Gastroesophageal sphincter (tissue), 4 donors: ENCODE data around the gene ZNF236. TPM values are rescaled to one million over a fixed set of nuclear protein-coding genes. Genes with fewer than 3 reads are reported as not detected.

Experiments
- ATAC-seq: fragments of 150-250 bp; one replicate; pipeline ENCODE4 v1.9.1; 2016; ENCODE audit warnings: mild to moderate bottlenecking, moderate library complexity
- H3K27ac ChIP-seq, 4 donors: fragments of 200-600 bp; sonication (generic) in 3 of 4; 1 replicate in 3 of 4; 2 replicates in 1 of 4; pipeline ENCODE4 v1.5.1; 2016 to 2019
- H3K27me3 ChIP-seq: fragments of 200-600 bp; sonication (generic); one replicate; pipeline ENCODE4 v1.5.1; 2019
- H3K36me3 ChIP-seq, 2 donors: fragments of 200-600 bp; sonication (generic); one replicate each; pipeline ENCODE4 v1.5.1; 2019; ENCODE audit warnings: control low read depth in 1 of 2
- H3K4me1 ChIP-seq, 3 donors: fragments of 200-600 bp; sonication (generic); 1 replicate in 2 of 3; 2 replicates in 1 of 3; pipeline ENCODE4 v1.5.1; 2016 to 2019; ENCODE audit warnings: control low read depth in 2 of 3
- H3K4me3 ChIP-seq, 2 donors: fragments of 200-600 bp; sonication (generic); one replicate each; pipeline ENCODE4 v1.5.1; 2019; ENCODE audit warnings: mild to moderate bottlenecking in 1 of 2, moderate library complexity in 1 of 2
- H3K9me3 ChIP-seq, 3 donors: fragments of 200-600 bp; sonication (generic); one replicate each; pipeline ENCODE4 v1.5.1; 2017 to 2019; ENCODE audit warnings: control low read depth in 2 of 3
- CTCF ChIP-seq, 4 experiments: fragments of 200-600 bp in 2 of 4; fragments of 450-650 bp in 2 of 4; sonication (generic) in 1 of 4; IDR thresholded peaks; one replicate each; pipeline ENCODE4 v1.5.1; 2017 to 2019; ENCODE audit warnings: antibody characterized with exemption in 4 of 4, mild to moderate bottlenecking in 2 of 4, moderate library complexity in 2 of 4
- EP300 ChIP-seq: sonication (generic); formaldehyde crosslinking; IDR thresholded peaks from one replicate; pipeline ENCODE4 v1.6.1; 2017; ENCODE audit warnings: antibody characterized with exemption, mild to moderate bottlenecking
- POLR2A ChIP-seq, 2 donors: fragments of 450-650 bp; IDR thresholded peaks; one replicate each; pipeline ENCODE4 v1.6.1; 2017; ENCODE audit warnings: antibody characterized with exemption in 2 of 2, mild to moderate bottlenecking in 2 of 2, moderate library complexity in 1 of 2
- POLR2AphosphoS5 ChIP-seq: sonication (generic); formaldehyde crosslinking; IDR thresholded peaks from one replicate; pipeline ENCODE4 v1.6.1; 2017; ENCODE audit warnings: antibody characterized with exemption
- WGBS, 2 donors: methylation state at CpG; one replicate each; pipeline ENCODE4 v1.1.5; 2018; ENCODE audit warnings: low coverage in 1 of 2; 5-methylcytosine and 5-hydroxymethylcytosine counted together
- total RNA-seq, 4 donors: library from RNA; depleted of rRNA; stranded (reverse); fragments of >200 nt; gene quantifications; one replicate each; pipeline ENCODE4 v1.1.0, GENCODE V29; 2016

Gene ZNF236
- total RNA-seq, 4 donors from 2014 or later: 8.5 to 26.8 (median 16.8) TPM

GRCh38 chr18:76967721-76968472 is 145.5 kb downstream of the ZNF236 start:
- Histone ChIP-seq H3K4me1 (peaks cover 0 to 6% (median 0%) of the 10 kb centered on the region in 3 donors), H3K36me3 (peaks cover 0 to 37% of the 10 kb centered on the region in 2 donors), H3K4me3 (no peak overlapping the region), H3K27me3 (no peaks in the 10 kb centered on the region), H3K9me3 (no peaks in the 10 kb centered on the region), H3K27ac (no peak overlapping the region)
- ATAC-seq: no peak
- WGBS, 2 donors: 62 to 65% methylated on average over 14 of the region's 17 CpGs
- no peak for TF ChIP-seq EP300
- TF ChIP-seq POLR2AphosphoS5: no peak
- TF ChIP-seq CTCF (IDR thresholded peaks at IDR 0.05): no peak
- no peak for TF ChIP-seq POLR2A (IDR thresholded peaks at IDR 0.05)

- H3K36me3 ChIP-seq: peaks cover 0 to 39% of the 10 kb centered on the region in 2 donors
- no peaks in the 10 kb centered on the region for H3K27me3 ChIP-seq
- H3K9me3 ChIP-seq: no peaks in the 10 kb centered on the region
- H3K4me1 ChIP-seq: peaks cover 0 to 11% (median 0%) of the 10 kb centered on the region in 3 donors
- no peak for ATAC-seq
- H3K4me3 ChIP-seq: no peak overlapping the region
- TF ChIP-seq CTCF (IDR thresholded peaks at IDR 0.05): no peak
- TF ChIP-seq POLR2A (IDR thresholded peaks at IDR 0.05): no peak
- TF ChIP-seq POLR2AphosphoS5: no peak
- no peak for TF ChIP-seq EP300
- no peak overlapping the region for H3K27ac ChIP-seq
- WGBS, 2 donors: 76 to 85% methylated on average over 8 to 11 of the region's 11 CpGs
Measured at GRCh38 chr18:76970770-76971559, 148.6 kb downstream of the ZNF236 start.

- Histone ChIP-seq H3K9me3 (no peaks in the 10 kb centered on the region), H3K4me1 (peaks cover 0 to 11% (median 0%) of the 10 kb centered on the region in 3 donors), H3K4me3 (no peak overlapping the region), H3K27ac (no peak overlapping the region), H3K36me3 (peaks cover 0 to 32% of the 10 kb centered on the region in 2 donors), H3K27me3 (no peaks in the 10 kb centered on the region)
- TF ChIP-seq EP300: no peak
- no peak for TF ChIP-seq POLR2A (IDR thresholded peaks at IDR 0.05)
- TF ChIP-seq POLR2AphosphoS5: no peak
- no peak for TF ChIP-seq CTCF (IDR thresholded peaks at IDR 0.05)
- no peak for ATAC-seq
- 71 to 76% methylated on average over 3 of the region's 6 CpGs for WGBS, 2 donors
Measured at GRCh38 chr18:76972241-76972640, 149.9 kb downstream of the ZNF236 start.

- no peaks in the 10 kb centered on the region for H3K9me3 ChIP-seq
- H3K36me3 ChIP-seq: peaks cover 0 to 29% of the 10 kb centered on the region in 2 donors
- peaks cover 0 to 11% (median 0%) of the 10 kb centered on the region in 3 donors for H3K4me1 ChIP-seq
- no peak overlapping the region for H3K27ac ChIP-seq
- H3K4me3 ChIP-seq: no peak overlapping the region
- ATAC-seq: no peak
- no peaks in the 10 kb centered on the region for H3K27me3 ChIP-seq
- 47 to 48% methylated on average over 13 of the region's 13 CpGs for WGBS, 2 donors
- TF ChIP-seq POLR2AphosphoS5: no peak
- no peak for TF ChIP-seq CTCF (IDR thresholded peaks at IDR 0.05)
- no peak for TF ChIP-seq EP300
- TF ChIP-seq POLR2A (IDR thresholded peaks at IDR 0.05): no peak
Measured at GRCh38 chr18:76972846-76973519, 150.6 kb downstream of the ZNF236 start.
